Progenitor cell of endocrine pancreas (in vitro differentiated cells): ENCODE measurements around the gene CDC42BPA. TPM values are rescaled to one million over a fixed set of nuclear protein-coding genes. Genes with fewer than 3 reads are reported as not detected.

ENCODE experiments used
- DNase-seq: peaks from one replicate; pipeline ENCODE4 v3.0.0; 2021; ENCODE audit warnings: low spot score; ENCODE audit not compliant: unreplicated experiment
- H3K27ac Mint-ChIP-seq: 2 replicates; pipeline ENCODE4 v1.8.0; 2021; ENCODE audit warnings: mild to moderate bottlenecking, moderate library complexity, mixed read lengths
- H3K27me3 Mint-ChIP-seq: 2 replicates; pipeline ENCODE4 v1.8.0; 2021; ENCODE audit warnings: mixed read lengths
- H3K36me3 Mint-ChIP-seq: 2 replicates; pipeline ENCODE4 v1.8.0; 2022; ENCODE audit warnings: mixed read lengths; ENCODE audit not compliant: insufficient read depth
- H3K4me1 Mint-ChIP-seq: 2 replicates; pipeline ENCODE4 v1.8.0; 2021; ENCODE audit warnings: low read depth, mixed read lengths
- H3K4me3 Mint-ChIP-seq: 2 replicates; pipeline ENCODE4 v1.8.0; 2021; ENCODE audit warnings: low read depth, mild to moderate bottlenecking, moderate library complexity, mixed read lengths
- H3K9me3 Mint-ChIP-seq: 2 replicates; pipeline ENCODE4 v1.8.0; 2021; ENCODE audit warnings: low read depth, mixed read lengths
- CTCF ChIP-seq: fragments of 200-600 bp; sonication (generic); IDR thresholded peaks from one replicate; pipeline ENCODE4 v1.5.0; 2021; ENCODE audit warnings: antibody characterized with exemption, mild to moderate bottlenecking; ENCODE audit not compliant: unreplicated experiment
- total RNA-seq: library from RNA; stranded (reverse); gene quantifications from 2 replicates; pipeline ENCODE4 v1.2.1, GENCODE V29; 2021

CDC42BPA gene
- total RNA-seq, 1 donor from 2014 or later = 32.7 TPM

- H3K4me1 Mint-ChIP-seq = peaks cover 5% of the 10 kb centered on the region
- H3K27me3 Mint-ChIP-seq = no peaks in the 10 kb centered on the region
- no peak for DNase-seq
- H3K9me3 Mint-ChIP-seq = no peaks in the 10 kb centered on the region
- no peak for TF ChIP-seq CTCF
- peaks cover 2% of the 10 kb centered on the region for H3K36me3 Mint-ChIP-seq
- H3K4me3 Mint-ChIP-seq = no peak overlapping the region
- no peak overlapping the region for H3K27ac Mint-ChIP-seq
These were observed 338.2 kb downstream of the CDC42BPA start for GRCh38 chr1:226980122-226980560.

- H3K4me3 Mint-ChIP-seq = no peak overlapping the region
- TF ChIP-seq CTCF = no peak
- no peak for DNase-seq
- H3K36me3 Mint-ChIP-seq = peaks cover 2% of the 10 kb centered on the region
- H3K9me3 Mint-ChIP-seq = no peaks in the 10 kb centered on the region
- H3K27ac Mint-ChIP-seq = no peak overlapping the region
- peaks cover 10% of the 10 kb centered on the region for H3K4me1 Mint-ChIP-seq
- no peaks in the 10 kb centered on the region for H3K27me3 Mint-ChIP-seq
These were observed 338.7 kb downstream of the CDC42BPA start for GRCh38 chr1:226979517-226980121.

- Mint-ChIP-seq H3K9me3 (no peaks in the 10 kb centered on the region), H3K36me3 (peaks cover 2% of the 10 kb centered on the region), H3K4me1 (peaks cover 15% of the 10 kb centered on the region), H3K27ac (no peak overlapping the region), H3K27me3 (no peaks in the 10 kb centered on the region), H3K4me3 (no peak overlapping the region)
- TF ChIP-seq CTCF = no peak
- no peak for DNase-seq
These were observed 339.2 kb downstream of the CDC42BPA start for GRCh38 chr1:226979115-226979516.

- Mint-ChIP-seq H3K4me3 (no peak overlapping the region), H3K9me3 (no peaks in the 10 kb centered on the region), H3K27ac (no peak overlapping the region), H3K36me3 (peaks cover 2% of the 10 kb centered on the region), H3K4me1 (peaks cover 20% of the 10 kb centered on the region), H3K27me3 (no peaks in the 10 kb centered on the region)
- TF ChIP-seq CTCF = no peak
- DNase-seq = no peak
These were observed 339.7 kb downstream of the CDC42BPA start for GRCh38 chr1:226978432-226979114.

GRCh38 chr1:226977643-226978431 lies 340.5 kb downstream of the CDC42BPA start:
- peaks cover 22% of the 10 kb centered on the region for H3K4me1 Mint-ChIP-seq
- H3K4me3 Mint-ChIP-seq = no peak overlapping the region
- H3K27me3 Mint-ChIP-seq = no peaks in the 10 kb centered on the region
- DNase-seq = no peak
- H3K27ac Mint-ChIP-seq = no peak overlapping the region
- TF ChIP-seq CTCF = no peak
- H3K36me3 Mint-ChIP-seq = no peaks in the 10 kb centered on the region
- H3K9me3 Mint-ChIP-seq = no peaks in the 10 kb centered on the region
